HepG2 (cell line): ENCODE results near the gene CSPG5. TPM values are rescaled to one million over a fixed set of nuclear protein-coding genes. Genes with fewer than 3 reads are reported as not detected.

Source experiments
- ATAC-seq: fragments of 200-7000 bp; cut with Tn5 transposase; 3 replicates; pipeline ENCODE4 v1.9.1; 2020; ENCODE audit warnings: mild to moderate bottlenecking, moderate library complexity
- BruUV-seq: library from RNA; stranded (reverse); fragments of 400-500 nt; replicated peaks from 2 replicates; lab custom pipeline; 2021; lab: Mats Ljungman, UMichigan
- CTCF ChIA-PET: fragments of 300-600 bp; formaldehyde crosslinking; extraction: SDS; loops from one replicate; lab custom pipeline; 2021; ENCODE audit warnings: low total read pairs, inconsistent platforms, low intra/inter-chr PET ratio; lab: Yijun Ruan, JAX
- POLR2A ChIA-PET: fragments of 350-600 bp; sonication (Branson Sonifier 250); formaldehyde crosslinking; loops from one replicate; lab custom pipeline; 2020; ENCODE audit warnings: antibody characterized with exemption, inconsistent platforms; lab: Yijun Ruan, JAX
- DNase-seq: peaks from one replicate; pipeline ENCODE4 v3.0.0-alpha.2; 2015; ENCODE audit warnings: low spot score
- FAIRE-seq: peaks from 3 replicates; lab custom pipeline; 2011; peaks lifted over from hg19 to GRCh38; lab: Jason Lieb, UNC
- H2AFZ ChIP-seq: one replicate; pipeline ENCODE4 v1.6.1; 2011; ENCODE audit warnings: low read length, inconsistent platforms
- H3K27ac ChIP-seq: fragments of 300-600 bp; 3 replicates; pipeline ENCODE4 v1.8.0; 2011; ENCODE audit warnings: mixed run types, mild to moderate bottlenecking, mixed read lengths, low read length, inconsistent platforms; ENCODE audit not compliant: insufficient read depth; ENCODE audit errors: extremely low read length
- H3K27me3 ChIP-seq, 2 experiments: fragments of 200-600 bp in 1 of 2; 2 replicates in 1 of 2; 3 replicates in 1 of 2; pipeline versions ENCODE4 v1.6.0 to v1.8.0; 2011; ENCODE audit warnings: low read length in 2 of 2, mild to moderate bottlenecking in 2 of 2, moderate library complexity in 2 of 2, inconsistent platforms in 1 of 2; ENCODE audit not compliant: insufficient read depth in 2 of 2, control insufficient read depth in 1 of 2
- H3K36me3 ChIP-seq, 2 experiments: fragments of 200-600 bp in 1 of 2; replicated peaks in 1 of 2; 2 replicates in 1 of 2; 3 replicates in 1 of 2; pipeline versions ENCODE4 v1.5.1 to v1.8.0; 2011; ENCODE audit warnings: low read length in 2 of 2, inconsistent platforms in 1 of 2; ENCODE audit not compliant: insufficient read depth in 2 of 2, control insufficient read depth in 1 of 2
- H3K4me1 ChIP-seq: 2 replicates; pipeline ENCODE4 v1.5.1; 2012; ENCODE audit warnings: low read length, inconsistent platforms; ENCODE audit not compliant: insufficient read depth
- H3K4me2 ChIP-seq: 2 replicates; pipeline ENCODE4 v1.6.0; 2011; ENCODE audit warnings: low read depth, low read length, inconsistent platforms
- H3K4me3 ChIP-seq, 3 experiments: fragments of 200-600 bp in 1 of 3; sonication (generic), shearing (Covaris generic) in 1 of 3; replicated peaks in 1 of 3; 2 replicates each; pipeline ENCODE4 v1.5.1; 2011 to 2016; ENCODE audit warnings: low read length in 3 of 3, inconsistent platforms in 2 of 3, low read depth in 2 of 3, mild to moderate bottlenecking in 2 of 3, control low read depth in 1 of 3, mixed read lengths in 1 of 3; ENCODE audit not compliant: insufficient read depth in 1 of 3
- H3K79me2 ChIP-seq: one replicate; pipeline ENCODE4 v1.6.1; 2011; ENCODE audit warnings: low read length, inconsistent platforms; ENCODE audit not compliant: insufficient read depth
- H3K9ac ChIP-seq: 2 replicates; pipeline ENCODE4 v1.6.0; 2011; ENCODE audit warnings: mild to moderate bottlenecking, low read depth, low read length, inconsistent platforms; ENCODE audit not compliant: insufficient read depth
- H3K9me3 ChIP-seq: 2 replicates; pipeline ENCODE4 v1.5.1; 2012; ENCODE audit warnings: mild to moderate bottlenecking, low read length
- H4K20me1 ChIP-seq: 2 replicates; pipeline ENCODE4 v1.6.0; 2011; ENCODE audit warnings: inconsistent platforms, mild to moderate bottlenecking, low read length, moderate library complexity; ENCODE audit not compliant: insufficient read depth
- MIER3 ChIP-seq: IDR thresholded peaks from 2 replicates; pipeline ENCODE4 v1.6.1; 2016; ENCODE audit warnings: missing compliant biosample characterization, borderline replicate concordance
- NFYB ChIP-seq: sonication (generic); formaldehyde crosslinking; IDR thresholded peaks from 2 replicates; pipeline ENCODE4 v1.4.0; 2020; ENCODE audit warnings: missing genetic modification reagents
- NPAS2 ChIP-seq: sonication (generic); formaldehyde crosslinking; IDR thresholded peaks from 2 replicates; pipeline ENCODE4 v1.8.0; 2022; ENCODE audit warnings: mild to moderate bottlenecking, missing genetic modification reagents, borderline replicate concordance
- NRL ChIP-seq: sonication (generic); formaldehyde crosslinking; IDR thresholded peaks from 2 replicates; pipeline ENCODE4 v1.5.0; 2020; ENCODE audit warnings: missing genetic modification reagents, mild to moderate bottlenecking, moderate library complexity, borderline replicate concordance
- RBFOX2 ChIP-seq: fragments of 200-400 bp; formaldehyde crosslinking; IDR thresholded peaks from 2 replicates; pipeline ENCODE4 v1.6.1; 2017; ENCODE audit warnings: low read depth, mild to moderate bottlenecking, low read length
- SAP130 ChIP-seq: IDR thresholded peaks from 2 replicates; pipeline ENCODE4 v1.6.1; 2016; ENCODE audit warnings: low read depth
- ZNF775 ChIP-seq: sonication (generic); formaldehyde crosslinking; IDR thresholded peaks from 2 replicates; pipeline ENCODE4 v1.4.0; 2020; ENCODE audit warnings: missing genetic modification reagents, mild to moderate bottlenecking, moderate library complexity, borderline replicate concordance
- WGBS: methylation state at CpG from one replicate; pipeline ENCODE4 v1.1.6; 2017; ENCODE audit warnings: low lambda C conversion rate; 5-methylcytosine and 5-hydroxymethylcytosine counted together
- in situ Hi-C: cut with HindIII; loops from 2 replicates; pipeline ENCODE4 v1.10.0; 2017; ENCODE audit warnings: low pct_unique_long_range_greater_than_20kb; ENCODE audit not compliant: extremely low pct_ligation_motif_present
- intact Hi-C: fragments of 100-400 bp; cut with micrococcal nuclease; formaldehyde crosslinking; loops from one replicate; pipeline ENCODE4 v1.10.0; 2022; ENCODE audit not compliant: unreplicated experiment
- polyA plus RNA-seq, 8 experiments: library from polyadenylated mRNA; depleted of rRNA in 3 of 8; stranded (reverse) in 7 of 8; unstranded in 1 of 8; fragments of >200 nt; fragmentation: Illumina TruSeq in 4 of 8; extraction: Trizol in 4 of 8; gene quantifications; 2 replicates each; pipeline versions ENCODE4 v1.2.1 to v1.2.3, GENCODE V29; 2011 to 2016; ENCODE audit warnings: low read depth in 4 of 8, missing spikeins in 1 of 8, mixed read lengths in 1 of 8; ENCODE audit not compliant: insufficient read depth in 1 of 8
- total RNA-seq, 5 experiments: library from RNA; depleted of rRNA; stranded (reverse); fragments of >200 nt; fragmentation: Illumina TruSeq; extraction: Trizol; gene quantifications; 2 replicates each; pipeline ENCODE4 v1.2.3, GENCODE V29; 2016; ENCODE audit warnings: low read depth in 1 of 5
- TF ChIP-seq, protein P1 (sequence below): sonication (generic); formaldehyde crosslinking; IDR thresholded peaks from 2 replicates; pipeline ENCODE4 v1.4.0; 2020; ENCODE audit warnings: missing genetic modification reagents, mild to moderate bottlenecking, borderline replicate concordance
- TF ChIP-seq, protein P2 (sequence below): sonication (generic); formaldehyde crosslinking; IDR thresholded peaks from 2 replicates; pipeline ENCODE4 v1.9.0; 2022; ENCODE audit warnings: low read depth, missing genetic modification reagents
- TF ChIP-seq, protein P3 (sequence below): sonication (generic); formaldehyde crosslinking; IDR thresholded peaks from 2 replicates; pipeline ENCODE4 v1.9.0; 2021; ENCODE audit warnings: missing genetic modification reagents, borderline replicate concordance
- TF ChIP-seq, protein P4 (sequence below): sonication (generic); formaldehyde crosslinking; IDR thresholded peaks from 2 replicates; pipeline ENCODE4 v1.4.0; 2020; ENCODE audit warnings: missing genetic modification reagents, borderline replicate concordance
- TF ChIP-seq, protein P5 (sequence below): sonication (generic); formaldehyde crosslinking; IDR thresholded peaks from 2 replicates; pipeline ENCODE4 v1.4.0; 2020; ENCODE audit warnings: missing genetic modification reagents

CSPG5 gene
- total and polyA plus RNA-seq, 2 of the 13 experiments (the other 11 are each of a cell fraction or from before 2014, with no cell fraction given) = 0.07 to 0.15 TPM

DNA sequence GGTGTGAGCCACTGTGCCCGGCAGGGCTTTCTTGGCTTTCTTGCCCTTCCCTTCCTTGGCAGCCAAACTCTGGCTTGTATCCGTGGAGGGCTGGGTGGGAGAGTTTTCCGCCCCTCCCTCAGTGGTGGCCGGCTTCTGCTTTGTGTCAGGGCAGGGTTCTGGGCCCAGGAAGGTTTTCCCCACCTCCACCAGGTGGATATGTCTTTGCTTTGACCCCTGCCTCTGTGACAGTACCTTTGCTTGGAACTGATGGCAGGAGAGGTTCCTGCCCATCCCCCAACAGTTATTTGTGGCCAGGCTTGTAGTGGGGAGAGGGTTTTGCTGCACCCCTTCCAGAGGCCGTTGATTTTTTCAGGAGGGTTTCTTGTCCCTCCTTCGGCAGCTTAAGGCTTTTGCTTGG lies 24.3 kb downstream of the CSPG5 start:
- H3K4me1 ChIP-seq = no peaks in the 10 kb centered on the region
- ATAC-seq = 0 out of 3 replicates have a peak, but pooled peaks have one; percentile 41
- no peaks in the 10 kb centered on the region for H4K20me1 ChIP-seq
- no peaks in the 10 kb centered on the region for H3K79me2 ChIP-seq
- POLR2A ChIA-PET = no interaction called here
- H3K4me2 ChIP-seq = no peak overlapping the region
- no peak overlapping the region for H3K27ac ChIP-seq
- no peak for DNase-seq
- no peaks in the 10 kb centered on the region for H3K9me3 ChIP-seq
- FAIRE-seq = no peak
- CTCF ChIA-PET = no interaction called here
- TF ChIP-seq, protein P1, sequence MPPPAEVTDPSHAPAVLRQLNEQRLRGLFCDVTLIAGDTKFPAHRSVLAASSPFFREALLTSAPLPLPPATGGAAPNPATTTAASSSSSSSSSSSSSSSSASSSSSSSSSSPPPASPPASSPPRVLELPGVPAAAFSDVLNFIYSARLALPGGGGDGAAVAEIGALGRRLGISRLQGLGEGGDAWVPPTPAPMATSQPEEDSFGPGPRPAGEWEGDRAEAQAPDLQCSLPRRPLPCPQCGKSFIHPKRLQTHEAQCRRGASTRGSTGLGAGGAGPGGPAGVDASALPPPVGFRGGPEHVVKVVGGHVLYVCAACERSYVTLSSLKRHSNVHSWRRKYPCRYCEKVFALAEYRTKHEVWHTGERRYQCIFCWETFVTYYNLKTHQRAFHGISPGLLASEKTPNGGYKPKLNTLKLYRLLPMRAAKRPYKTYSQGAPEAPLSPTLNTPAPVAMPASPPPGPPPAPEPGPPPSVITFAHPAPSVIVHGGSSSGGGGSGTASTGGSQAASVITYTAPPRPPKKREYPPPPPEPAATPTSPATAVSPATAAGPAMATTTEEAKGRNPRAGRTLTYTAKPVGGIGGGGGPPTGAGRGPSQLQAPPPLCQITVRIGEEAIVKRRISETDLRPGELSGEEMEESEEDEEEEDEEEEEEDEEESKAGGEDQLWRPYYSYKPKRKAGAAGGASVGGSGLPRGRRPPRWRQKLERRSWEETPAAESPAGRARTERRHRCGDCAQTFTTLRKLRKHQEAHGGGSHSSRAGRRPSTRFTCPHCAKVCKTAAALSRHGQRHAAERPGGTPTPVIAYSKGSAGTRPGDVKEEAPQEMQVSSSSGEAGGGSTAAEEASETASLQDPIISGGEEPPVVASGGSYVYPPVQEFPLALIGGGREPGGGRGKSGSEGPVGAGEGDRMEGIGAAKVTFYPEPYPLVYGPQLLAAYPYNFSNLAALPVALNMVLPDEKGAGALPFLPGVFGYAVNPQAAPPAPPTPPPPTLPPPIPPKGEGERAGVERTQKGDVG (CRISPR knock-in tag) = no peak
- TF ChIP-seq, protein P2, sequence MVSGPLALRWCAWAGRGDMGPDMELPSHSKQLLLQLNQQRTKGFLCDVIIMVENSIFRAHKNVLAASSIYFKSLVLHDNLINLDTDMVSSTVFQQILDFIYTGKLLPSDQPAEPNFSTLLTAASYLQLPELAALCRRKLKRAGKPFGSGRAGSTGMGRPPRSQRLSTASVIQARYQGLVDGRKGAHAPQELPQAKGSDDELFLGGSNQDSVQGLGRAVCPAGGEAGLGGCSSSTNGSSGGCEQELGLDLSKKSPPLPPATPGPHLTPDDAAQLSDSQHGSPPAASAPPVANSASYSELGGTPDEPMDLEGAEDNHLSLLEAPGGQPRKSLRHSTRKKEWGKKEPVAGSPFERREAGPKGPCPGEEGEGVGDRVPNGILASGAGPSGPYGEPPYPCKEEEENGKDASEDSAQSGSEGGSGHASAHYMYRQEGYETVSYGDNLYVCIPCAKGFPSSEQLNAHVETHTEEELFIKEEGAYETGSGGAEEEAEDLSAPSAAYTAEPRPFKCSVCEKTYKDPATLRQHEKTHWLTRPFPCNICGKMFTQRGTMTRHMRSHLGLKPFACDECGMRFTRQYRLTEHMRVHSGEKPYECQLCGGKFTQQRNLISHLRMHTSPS (CRISPR knock-in tag) = no peak
- TF ChIP-seq NFYB (no peak), SAP130 (no peak), MIER3 (CRISPR knock-in tag) (no peak), RBFOX2 (no peak), NRL (CRISPR knock-in tag) (no peak), ZNF775 (no peak), NPAS2 (CRISPR knock-in tag) (no peak)
- TF ChIP-seq, protein P3, sequence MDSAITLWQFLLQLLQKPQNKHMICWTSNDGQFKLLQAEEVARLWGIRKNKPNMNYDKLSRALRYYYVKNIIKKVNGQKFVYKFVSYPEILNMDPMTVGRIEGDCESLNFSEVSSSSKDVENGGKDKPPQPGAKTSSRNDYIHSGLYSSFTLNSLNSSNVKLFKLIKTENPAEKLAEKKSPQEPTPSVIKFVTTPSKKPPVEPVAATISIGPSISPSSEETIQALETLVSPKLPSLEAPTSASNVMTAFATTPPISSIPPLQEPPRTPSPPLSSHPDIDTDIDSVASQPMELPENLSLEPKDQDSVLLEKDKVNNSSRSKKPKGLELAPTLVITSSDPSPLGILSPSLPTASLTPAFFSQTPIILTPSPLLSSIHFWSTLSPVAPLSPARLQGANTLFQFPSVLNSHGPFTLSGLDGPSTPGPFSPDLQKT (CRISPR knock-in tag) = no peak
- TF ChIP-seq, protein P4, sequence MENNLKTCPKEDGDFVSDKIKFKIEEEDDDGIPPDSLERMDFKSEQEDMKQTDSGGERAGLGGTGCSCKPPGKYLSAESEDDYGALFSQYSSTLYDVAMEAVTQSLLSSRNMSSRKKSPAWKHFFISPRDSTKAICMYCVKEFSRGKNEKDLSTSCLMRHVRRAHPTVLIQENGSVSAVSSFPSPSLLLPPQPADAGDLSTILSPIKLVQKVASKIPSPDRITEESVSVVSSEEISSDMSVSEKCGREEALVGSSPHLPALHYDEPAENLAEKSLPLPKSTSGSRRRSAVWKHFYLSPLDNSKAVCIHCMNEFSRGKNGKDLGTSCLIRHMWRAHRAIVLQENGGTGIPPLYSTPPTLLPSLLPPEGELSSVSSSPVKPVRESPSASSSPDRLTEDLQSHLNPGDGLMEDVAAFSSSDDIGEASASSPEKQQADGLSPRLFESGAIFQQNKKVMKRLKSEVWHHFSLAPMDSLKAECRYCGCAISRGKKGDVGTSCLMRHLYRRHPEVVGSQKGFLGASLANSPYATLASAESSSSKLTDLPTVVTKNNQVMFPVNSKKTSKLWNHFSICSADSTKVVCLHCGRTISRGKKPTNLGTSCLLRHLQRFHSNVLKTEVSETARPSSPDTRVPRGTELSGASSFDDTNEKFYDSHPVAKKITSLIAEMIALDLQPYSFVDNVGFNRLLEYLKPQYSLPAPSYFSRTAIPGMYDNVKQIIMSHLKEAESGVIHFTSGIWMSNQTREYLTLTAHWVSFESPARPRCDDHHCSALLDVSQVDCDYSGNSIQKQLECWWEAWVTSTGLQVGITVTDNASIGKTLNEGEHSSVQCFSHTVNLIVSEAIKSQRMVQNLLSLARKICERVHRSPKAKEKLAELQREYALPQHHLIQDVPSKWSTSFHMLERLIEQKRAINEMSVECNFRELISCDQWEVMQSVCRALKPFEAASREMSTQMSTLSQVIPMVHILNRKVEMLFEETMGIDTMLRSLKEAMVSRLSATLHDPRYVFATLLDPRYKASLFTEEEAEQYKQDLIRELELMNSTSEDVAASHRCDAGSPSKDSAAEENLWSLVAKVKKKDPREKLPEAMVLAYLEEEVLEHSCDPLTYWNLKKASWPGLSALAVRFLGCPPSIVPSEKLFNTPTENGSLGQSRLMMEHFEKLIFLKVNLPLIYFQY (CRISPR knock-in tag) = no peak
- TF ChIP-seq, protein P5, sequence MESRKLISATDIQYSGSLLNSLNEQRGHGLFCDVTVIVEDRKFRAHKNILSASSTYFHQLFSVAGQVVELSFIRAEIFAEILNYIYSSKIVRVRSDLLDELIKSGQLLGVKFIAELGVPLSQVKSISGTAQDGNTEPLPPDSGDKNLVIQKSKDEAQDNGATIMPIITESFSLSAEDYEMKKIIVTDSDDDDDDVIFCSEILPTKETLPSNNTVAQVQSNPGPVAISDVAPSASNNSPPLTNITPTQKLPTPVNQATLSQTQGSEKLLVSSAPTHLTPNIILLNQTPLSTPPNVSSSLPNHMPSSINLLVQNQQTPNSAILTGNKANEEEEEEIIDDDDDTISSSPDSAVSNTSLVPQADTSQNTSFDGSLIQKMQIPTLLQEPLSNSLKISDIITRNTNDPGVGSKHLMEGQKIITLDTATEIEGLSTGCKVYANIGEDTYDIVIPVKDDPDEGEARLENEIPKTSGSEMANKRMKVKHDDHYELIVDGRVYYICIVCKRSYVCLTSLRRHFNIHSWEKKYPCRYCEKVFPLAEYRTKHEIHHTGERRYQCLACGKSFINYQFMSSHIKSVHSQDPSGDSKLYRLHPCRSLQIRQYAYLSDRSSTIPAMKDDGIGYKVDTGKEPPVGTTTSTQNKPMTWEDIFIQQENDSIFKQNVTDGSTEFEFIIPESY (CRISPR knock-in tag) = no peak
- H3K36me3 ChIP-seq = no peaks in the 10 kb centered on the region
- intact Hi-C loops = no loop called here
- H3K4me3 ChIP-seq = no peak overlapping the region
- no peak overlapping the region for H3K9ac ChIP-seq
- peaks cover 0 to 4% of the 10 kb centered on the region in 2 experiments; a peak in 1 of 5 replicates for H3K27me3 ChIP-seq
- 40% methylated on average over 6 of the region's 6 CpGs for WGBS
- H2AFZ ChIP-seq = no peak overlapping the region
- BruUV-seq = no TSS peak
- in situ Hi-C loops = no loop called here
